ENCODE data around the gene LMO3. TPM values are rescaled to one million over a fixed set of nuclear protein-coding genes. Genes with fewer than 3 reads are reported as not detected.
A peak's percentile ranks its signal among the peaks of the same experiment; 100 is the strongest.

LMO3 gene
- total and polyA plus RNA-seq, 2 of the 4 experiments (the other 2 are of a cell fraction), result 0.54 to 0.84 TPM

DNA sequence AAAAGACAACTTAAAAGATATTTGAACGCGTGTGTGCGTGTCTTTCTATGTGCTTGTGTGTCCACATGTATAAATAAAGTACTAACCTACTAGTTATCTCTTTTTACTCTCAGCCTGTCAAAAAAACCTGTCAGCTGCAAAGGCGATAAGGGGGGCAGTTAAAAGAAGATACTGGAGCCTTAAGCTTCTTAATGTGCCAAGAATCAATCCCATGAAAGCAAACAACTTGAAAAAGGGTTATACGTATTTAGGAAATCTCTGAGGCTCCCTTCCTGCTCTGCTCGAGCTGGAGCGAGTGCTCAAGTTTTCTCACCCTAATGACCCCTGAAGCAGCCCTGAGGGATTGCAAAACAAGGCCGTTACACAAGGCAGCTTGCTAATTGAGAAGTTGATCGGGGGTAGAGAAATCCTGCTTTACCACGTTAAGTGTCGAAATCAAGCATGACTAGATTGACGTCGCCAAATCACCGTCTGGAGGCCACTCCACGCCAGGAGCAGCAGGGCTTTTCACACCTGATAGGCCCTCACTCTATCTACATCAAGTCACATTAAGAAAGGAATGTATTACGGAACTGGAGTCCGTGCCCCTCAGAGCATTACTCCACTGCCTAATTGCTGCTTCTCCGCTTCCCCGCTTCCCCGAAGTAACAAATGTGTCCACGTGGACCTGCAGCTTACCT, 32.4 kb downstream of the LMO3 start:
- Histone ChIP-seq H2BK120ac (ENCODE audit: low read depth, low read length) (no peak overlapping the region), H3K79me1 (ENCODE audit: low read depth in 1 of 2, low read length in 2 of 2) (no peaks in the 10 kb centered on the region), H3K9me1 (ENCODE audit: insufficient read depth, low read length) (no peaks in the 10 kb centered on the region), H2BK20ac (ENCODE audit: low read depth, low read length) (no peak overlapping the region), H3K36me3 (ENCODE audit: control insufficient read depth, insufficient read depth, low read length) (no peaks in the 10 kb centered on the region), H3K9ac (ENCODE audit: low read depth, low read length) (no peak overlapping the region), H2BK15ac (ENCODE audit: low read depth, low read length) (no peak overlapping the region), H3K27ac (ENCODE audit: insufficient read depth, low read length) (no peak overlapping the region), H2AK5ac (ENCODE audit: low read depth, low read length) (no peak overlapping the region), H2BK5ac (ENCODE audit: low read depth, low read length, poor library complexity, severe bottlenecking) (no peak overlapping the region), H3K9me3 (ENCODE audit: control insufficient read depth, insufficient read depth, low read length) (no peaks in the 10 kb centered on the region), H3K18ac (ENCODE audit: low read depth, low read length) (no peak overlapping the region), H3K4me3 (ENCODE audit: insufficient read depth, low read depth, low read length) (no peak overlapping the region), H3K4me1 (ENCODE audit: control insufficient read depth, insufficient read depth, low read length) (no peaks in the 10 kb centered on the region), H4K5ac (ENCODE audit: low read depth, low read length) (no peak overlapping the region), H3K4ac (ENCODE audit: low read depth, low read length) (no peak overlapping the region), H3K56ac (ENCODE audit: extremely low read depth, insufficient read depth, low read length) (no peak overlapping the region), H4K91ac (ENCODE audit: insufficient read depth, low read depth, low read length) (no peak overlapping the region), H3K4me2 (ENCODE audit: low read depth, low read length) (no peak overlapping the region), H3K23ac (ENCODE audit: low read depth, low read length) (no peak overlapping the region), H4K20me1 (ENCODE audit: insufficient read depth, low read length) (no peaks in the 10 kb centered on the region), H3K14ac (replicated peaks; ENCODE audit: low read depth, low read length) (no peak overlapping the region), H3K27me3 (ENCODE audit: control insufficient read depth, insufficient read depth, low read length) (no peaks in the 10 kb centered on the region; the same call in 1 of the 2 replicates), H2AFZ (replicated peaks; ENCODE audit: low read length, poor library complexity) (no peak overlapping the region), H4K8ac (ENCODE audit: low read depth in 2 of 2, low read length in 2 of 2) (no peak overlapping the region), H2AK9ac (replicated peaks; ENCODE audit: low read depth, low read length, poor library complexity) (no peak overlapping the region)
- intact Hi-C loops (cut with micrococcal nuclease), result no loop called here
- BruUV-seq (replicated peaks), result no TSS peak
- ChIA-PET CTCF (no interaction called here), POLR2A (ENCODE audit: unreplicated experiment) (no interaction called here)
- WGBS, 2 experiments (ENCODE audit: extremely low coverage in 2 of 2, insufficient read length in 1 of 2), result 83% methylated on average over 2 of the region's 21 CpGs; no CpG with 5 or more reads in 1 of the 2 experiments
- dilution Hi-C loops (cut with HindIII; ENCODE audit: low sequenced_read_pairs, unreplicated experiment), result no loop called here
- in situ Hi-C loops (cut with MboI; ENCODE audit: low sequenced_read_pairs), result no loop called here
- TF ChIP-seq FOS (IDR thresholded peaks at IDR 0.05; ENCODE audit: low read depth, low read length) (no peak), CEBPB (IDR thresholded peaks at IDR 0.05; ENCODE audit: low read depth, low read length) (0 out of 2 replicates have a peak, but pooled peaks have one; percentile 5), NFE2L2 (IDR thresholded peaks at IDR 0.05; ENCODE audit: low read depth, low read length) (no peak), RCOR1 (IDR thresholded peaks at IDR 0.05; ENCODE audit: insufficient replicate concordance, low read length) (no peak), MXI1 (IDR thresholded peaks at IDR 0.05; ENCODE audit: borderline replicate concordance, low read depth, low read length) (no peak), RAD21 (IDR thresholded peaks at IDR 0.05; ENCODE audit: low read length) (no peak), POLR2A (IDR thresholded peaks at IDR 0.05; ENCODE audit: low read depth, low read length) (no peak)
- TF ChIP-seq, protein P1, sequence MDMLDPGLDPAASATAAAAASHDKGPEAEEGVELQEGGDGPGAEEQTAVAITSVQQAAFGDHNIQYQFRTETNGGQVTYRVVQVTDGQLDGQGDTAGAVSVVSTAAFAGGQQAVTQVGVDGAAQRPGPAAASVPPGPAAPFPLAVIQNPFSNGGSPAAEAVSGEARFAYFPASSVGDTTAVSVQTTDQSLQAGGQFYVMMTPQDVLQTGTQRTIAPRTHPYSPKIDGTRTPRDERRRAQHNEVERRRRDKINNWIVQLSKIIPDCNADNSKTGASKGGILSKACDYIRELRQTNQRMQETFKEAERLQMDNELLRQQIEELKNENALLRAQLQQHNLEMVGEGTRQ (IDR thresholded peaks at IDR 0.05; ENCODE audit: low read depth, low read length), result no peak
- TF ChIP-seq, protein P2, sequence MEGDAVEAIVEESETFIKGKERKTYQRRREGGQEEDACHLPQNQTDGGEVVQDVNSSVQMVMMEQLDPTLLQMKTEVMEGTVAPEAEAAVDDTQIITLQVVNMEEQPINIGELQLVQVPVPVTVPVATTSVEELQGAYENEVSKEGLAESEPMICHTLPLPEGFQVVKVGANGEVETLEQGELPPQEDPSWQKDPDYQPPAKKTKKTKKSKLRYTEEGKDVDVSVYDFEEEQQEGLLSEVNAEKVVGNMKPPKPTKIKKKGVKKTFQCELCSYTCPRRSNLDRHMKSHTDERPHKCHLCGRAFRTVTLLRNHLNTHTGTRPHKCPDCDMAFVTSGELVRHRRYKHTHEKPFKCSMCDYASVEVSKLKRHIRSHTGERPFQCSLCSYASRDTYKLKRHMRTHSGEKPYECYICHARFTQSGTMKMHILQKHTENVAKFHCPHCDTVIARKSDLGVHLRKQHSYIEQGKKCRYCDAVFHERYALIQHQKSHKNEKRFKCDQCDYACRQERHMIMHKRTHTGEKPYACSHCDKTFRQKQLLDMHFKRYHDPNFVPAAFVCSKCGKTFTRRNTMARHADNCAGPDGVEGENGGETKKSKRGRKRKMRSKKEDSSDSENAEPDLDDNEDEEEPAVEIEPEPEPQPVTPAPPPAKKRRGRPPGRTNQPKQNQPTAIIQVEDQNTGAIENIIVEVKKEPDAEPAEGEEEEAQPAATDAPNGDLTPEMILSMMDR (conservative IDR thresholded peaks at IDR 0.05; ENCODE audit: low read depth, low read length), result no peak
- ATAC-seq (ENCODE audit: low read depth) (peak; percentile 46), DNase-seq (peak; percentile 32)
